HG03064 (cell line): ENCODE results near the gene LARGE2.

Source experiments
- ATAC-seq: cut with Tn5 transposase; IDR thresholded peaks from one replicate; pipeline ENCODE4 v1.9.1; 2021; ENCODE audit warnings: low read depth; ENCODE audit not compliant: unreplicated experiment

LARGE2 gene

DNA sequence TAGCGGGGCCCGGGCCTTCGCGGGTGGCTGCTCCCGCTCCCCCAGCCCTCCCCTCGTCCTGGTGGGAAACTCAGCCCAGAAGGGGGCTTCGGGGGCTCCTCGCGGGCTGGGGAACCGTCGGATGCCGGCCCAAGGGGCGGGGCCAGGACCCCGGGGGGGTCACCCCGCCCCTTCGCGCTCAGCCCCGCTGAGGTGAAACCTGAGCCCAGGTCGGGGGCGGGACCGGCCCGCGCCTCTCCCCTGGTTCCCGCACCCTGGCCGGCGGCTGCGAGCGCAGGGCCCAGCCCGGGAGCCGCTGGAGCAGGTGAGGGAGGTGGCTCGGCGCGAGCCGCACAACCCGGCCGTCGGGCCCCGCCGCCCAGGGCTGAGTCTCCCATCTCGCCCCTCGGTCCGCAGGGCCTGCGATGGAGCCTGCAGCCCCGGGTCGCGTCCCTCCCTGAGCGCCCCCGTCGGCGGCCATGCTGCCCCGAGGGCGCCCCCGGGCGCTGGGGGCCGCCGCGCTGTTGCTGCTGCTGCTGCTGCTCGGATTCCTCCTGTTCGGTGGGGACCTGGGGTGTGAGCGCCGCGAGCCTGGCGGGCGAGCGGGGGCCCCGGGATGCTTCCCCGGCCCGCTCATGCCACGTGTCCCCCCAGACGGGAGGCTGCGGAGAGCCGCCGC lies at the start of gene LARGE2:
Gene LARGE2 (plus strand): TSS at position 232 of the 658 bp plus-strand sequence. CDS start 227 bp downstream, at position 459.
- ATAC-seq: no peak

- no peak for ATAC-seq
Observed at GRCh38 chr11:45876401-45876800, 46.1 kb upstream of the LARGE2 start.

DNA sequence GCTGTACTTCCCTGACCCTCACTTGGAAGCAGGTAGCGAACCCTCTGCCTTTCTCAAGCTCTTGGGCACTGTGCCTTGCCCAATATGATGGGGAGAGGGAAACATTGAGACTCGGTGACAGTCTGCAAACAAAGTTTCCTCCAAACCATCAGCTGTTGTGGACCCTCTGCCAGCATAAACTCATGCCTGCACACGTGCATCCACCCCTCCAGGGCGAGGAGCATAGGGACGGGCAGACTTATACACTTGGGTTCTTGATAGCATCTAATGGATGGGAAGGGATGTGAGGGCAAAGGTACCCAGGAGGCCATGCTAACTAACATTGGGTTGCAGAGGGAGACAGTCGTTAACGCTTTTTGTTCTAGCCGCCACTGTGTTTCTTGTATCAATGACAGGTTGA lies 45.2 kb upstream of the LARGE2 start:
- ATAC-seq: no peak

GRCh38 chr11:45877845-45878244 lies 44.6 kb upstream of the LARGE2 start:
- no peak for ATAC-seq

DNA sequence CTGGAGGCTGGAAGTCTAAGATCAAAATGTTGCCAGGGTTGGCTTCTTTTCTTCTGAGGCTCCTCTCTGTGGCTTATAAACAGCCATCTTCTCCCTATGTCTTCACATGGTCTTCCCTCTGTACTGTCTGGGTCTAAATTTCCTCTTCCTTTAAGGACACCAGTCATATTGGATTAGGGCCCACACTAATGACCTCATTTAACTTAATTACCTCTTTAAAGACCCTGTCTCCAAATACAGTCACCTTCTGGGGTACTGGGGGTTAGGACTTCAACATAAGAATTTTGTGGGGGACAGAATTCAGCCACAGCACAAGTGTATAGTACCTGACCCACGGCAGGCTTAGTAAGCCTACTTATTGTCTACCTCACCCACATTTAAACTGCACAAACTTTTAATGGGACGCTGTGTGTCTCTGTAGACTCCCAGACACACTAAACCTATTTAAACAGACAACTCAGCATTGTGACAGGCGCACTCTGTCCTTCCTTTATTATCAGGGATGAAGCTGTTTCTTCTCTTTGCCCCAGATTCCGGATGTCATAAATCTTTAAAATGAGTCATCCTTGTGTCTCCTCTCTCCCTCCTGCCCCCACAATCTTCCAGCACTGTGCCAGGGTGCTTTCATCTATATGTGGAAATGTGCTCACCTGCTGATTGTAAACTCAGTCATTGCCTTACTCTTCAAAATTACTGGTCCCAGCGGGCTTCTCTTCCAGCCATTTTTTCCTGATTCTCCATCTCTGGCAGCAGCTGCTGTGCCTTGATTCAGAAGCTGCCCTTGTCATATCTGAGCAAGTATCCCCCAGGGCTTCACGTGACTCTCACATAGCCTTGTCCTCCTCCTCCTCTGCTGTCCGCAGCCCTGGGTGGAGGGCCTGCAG lies 42.4 kb upstream of the LARGE2 start:
- ATAC-seq: no peak

DNA sequence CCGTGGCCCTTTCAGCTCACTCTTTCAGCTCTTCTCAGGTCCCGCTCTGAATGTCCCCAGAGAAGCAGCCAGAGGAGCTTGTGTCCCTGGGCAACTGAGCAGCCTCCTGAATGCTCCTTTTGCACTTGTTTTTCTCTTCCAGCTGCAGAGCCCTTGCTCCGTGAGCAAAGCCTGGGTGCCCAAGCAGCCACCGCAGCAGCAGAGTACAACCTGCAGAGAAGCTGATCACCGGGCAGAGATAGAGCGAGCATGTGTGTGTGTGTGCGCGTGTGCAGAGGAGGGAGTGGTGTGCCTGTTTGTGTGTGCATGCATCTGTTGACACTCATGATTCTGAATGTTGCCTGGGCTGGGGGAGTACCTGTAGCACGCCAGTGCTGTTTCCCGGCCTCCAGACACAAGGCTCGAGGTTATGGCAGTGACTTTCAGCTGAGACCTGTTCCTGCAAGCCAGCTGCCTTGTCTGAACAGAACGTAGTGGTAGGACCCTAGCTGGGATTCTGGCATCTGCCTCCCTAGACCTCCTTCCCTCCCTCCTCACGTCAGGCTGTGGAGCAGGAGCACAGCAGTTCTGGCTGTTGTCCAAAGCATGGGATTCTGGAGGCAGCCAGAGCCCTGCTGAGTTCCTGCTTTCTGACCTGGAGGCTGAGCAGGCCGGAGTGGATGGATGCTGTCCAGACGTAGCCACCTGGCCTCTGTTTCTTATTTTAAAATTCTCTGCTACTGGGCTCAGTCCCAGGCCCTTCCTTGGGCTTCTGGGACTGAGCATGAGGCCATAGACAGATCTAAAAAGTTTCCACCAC lies 41.5 kb upstream of the LARGE2 start:
- no peak for ATAC-seq

DNA sequence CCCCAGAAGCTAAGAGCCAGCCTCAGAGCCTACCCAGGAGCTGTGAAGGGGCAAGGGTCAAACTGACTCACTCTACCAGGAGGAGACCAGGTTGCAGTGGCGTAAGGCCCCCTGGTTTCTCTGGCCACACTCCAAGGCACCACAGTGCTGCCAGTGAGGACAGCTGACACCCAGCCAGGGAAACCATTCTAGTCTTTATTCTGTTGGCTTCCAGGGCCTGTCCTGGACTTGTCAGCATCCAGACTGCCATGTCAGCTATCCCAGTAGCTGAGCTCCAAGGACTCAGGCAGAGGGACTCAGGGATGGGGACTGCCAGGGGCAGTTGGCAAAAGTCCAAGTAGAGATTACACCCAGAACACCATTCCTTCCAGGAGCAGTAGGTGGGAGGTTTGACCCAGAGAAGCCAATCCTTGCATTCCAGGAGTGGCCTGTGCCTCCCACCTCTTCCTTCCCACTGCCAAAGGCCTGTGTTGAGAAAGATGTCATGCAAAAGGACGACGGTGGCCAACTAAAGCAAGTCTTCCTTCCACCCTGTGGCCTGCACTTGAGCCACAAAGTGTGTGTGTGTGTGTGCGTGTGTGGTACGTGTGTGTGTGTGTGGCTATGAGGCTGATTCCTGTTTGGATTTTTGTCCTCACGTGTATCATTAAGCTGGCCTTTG lies 40.6 kb upstream of the LARGE2 start:
- ATAC-seq: no peak

DNA sequence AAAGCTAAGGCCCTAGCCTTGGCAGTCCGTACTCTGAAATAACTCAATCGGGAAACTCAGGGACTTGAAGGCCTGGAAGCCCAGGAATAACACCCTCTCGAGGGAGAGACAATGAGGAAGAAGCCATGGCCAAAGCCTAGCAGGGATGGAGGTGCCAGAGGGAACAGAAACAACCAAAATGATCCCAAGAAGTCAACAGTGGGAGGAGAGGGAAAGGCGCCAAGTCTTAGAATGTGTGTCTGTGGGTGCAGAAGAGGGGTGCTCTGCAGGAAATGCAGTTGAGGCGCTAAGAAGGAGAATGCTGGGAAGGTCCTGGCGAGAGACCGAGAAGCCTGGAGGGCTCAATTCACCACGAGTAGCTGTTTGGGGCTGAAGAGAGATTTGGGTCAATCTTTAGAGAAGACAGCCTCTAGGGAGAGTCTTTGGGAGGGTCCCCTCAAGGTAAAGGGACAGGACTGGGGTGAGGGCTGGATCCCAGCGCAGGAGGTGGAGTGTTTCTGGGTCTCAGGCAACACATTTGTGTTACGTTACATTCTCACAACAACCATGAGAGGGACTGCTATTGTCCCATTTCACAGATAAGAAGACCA lies 37.8 kb upstream of the LARGE2 start:
- ATAC-seq: no peak

DNA sequence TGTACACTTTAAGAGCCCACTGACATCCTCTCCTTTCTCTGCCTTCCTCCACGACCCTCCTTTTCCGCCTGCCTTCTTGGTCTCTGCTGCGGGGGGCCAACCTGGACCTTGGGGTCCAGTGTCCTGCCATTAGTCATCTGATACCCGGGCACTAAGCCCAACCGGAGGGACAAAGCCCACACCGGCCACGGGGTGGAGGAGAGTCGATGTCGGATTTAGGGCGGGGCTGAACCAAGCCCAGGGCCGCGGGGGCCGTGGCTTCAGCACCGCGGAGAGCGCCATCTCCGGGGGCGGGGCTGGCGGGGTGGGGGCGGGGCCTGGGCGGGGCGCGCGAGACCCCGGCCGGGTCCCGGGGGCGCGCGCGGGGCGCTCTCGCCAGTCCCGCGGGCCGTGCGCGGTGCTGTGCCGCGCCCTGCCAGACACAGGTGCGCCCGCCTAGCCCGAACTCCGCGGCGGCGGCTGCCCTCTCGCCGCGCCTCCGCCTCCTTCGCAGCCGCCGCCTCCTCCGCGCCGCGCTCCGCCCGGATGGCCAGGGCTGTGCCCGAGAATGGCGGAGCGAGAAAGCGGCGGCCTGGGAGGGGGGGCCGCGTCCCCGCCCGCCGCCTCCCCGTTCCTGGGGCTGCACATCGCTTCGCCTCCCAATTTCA lies 37.1 kb upstream of the LARGE2 start, which contains the start of gene MAPK8IP1:
Gene MAPK8IP1 (plus strand): TSS at position 378 of the 647 bp plus-strand sequence. CDS start 170 bp downstream, at position 548.
- ATAC-seq: peak; percentile 63

DNA sequence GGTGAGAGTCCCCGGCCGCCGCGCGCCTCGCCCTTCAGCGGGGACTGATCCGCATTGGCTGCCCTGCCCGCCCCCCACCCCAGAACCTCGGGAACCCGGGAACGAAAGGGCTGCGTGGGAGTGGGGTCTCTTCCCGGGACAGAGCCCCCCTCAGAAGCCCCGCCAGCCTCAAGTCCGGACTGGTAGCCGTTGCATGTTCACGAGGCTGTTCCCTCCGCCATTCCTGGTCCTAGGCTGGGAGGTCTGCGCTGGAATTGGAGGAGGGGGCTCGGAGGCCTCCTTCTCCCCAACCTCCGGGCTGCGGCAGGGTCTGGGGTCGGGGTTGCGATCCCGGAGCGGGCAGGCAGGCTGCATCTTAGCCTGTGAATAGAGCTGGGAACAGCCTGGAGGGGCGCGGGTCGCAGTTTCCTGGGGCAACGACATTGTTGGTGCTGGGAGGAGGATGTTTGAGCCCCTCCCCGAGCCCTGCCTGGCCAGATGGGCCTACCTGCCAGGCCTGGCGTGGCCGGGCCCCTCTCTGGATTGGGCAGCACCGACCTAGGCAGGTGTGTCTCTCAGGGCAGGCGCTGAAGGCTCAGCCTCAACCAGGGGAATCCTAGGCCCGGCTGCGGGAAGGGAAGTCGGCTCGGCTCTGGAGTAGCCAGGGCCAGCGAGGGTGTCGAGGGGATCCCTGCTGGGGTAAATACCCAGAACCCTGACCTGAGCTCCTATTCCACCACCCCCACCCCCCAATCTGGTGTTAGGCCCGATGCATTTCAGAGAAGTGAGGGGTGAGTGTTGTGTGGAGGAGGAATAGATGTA lies 36.3 kb upstream of the LARGE2 start:
- ATAC-seq: no peak

GRCh38 chr11:45886816-45887520 lies 35.5 kb upstream of the LARGE2 start:
- no peak for ATAC-seq

GRCh38 chr11:45887587-45887986 lies 34.9 kb upstream of the LARGE2 start:
- no peak for ATAC-seq

- ATAC-seq: no peak
Observed at GRCh38 chr11:45889555-45889954, 32.9 kb upstream of the LARGE2 start.

DNA sequence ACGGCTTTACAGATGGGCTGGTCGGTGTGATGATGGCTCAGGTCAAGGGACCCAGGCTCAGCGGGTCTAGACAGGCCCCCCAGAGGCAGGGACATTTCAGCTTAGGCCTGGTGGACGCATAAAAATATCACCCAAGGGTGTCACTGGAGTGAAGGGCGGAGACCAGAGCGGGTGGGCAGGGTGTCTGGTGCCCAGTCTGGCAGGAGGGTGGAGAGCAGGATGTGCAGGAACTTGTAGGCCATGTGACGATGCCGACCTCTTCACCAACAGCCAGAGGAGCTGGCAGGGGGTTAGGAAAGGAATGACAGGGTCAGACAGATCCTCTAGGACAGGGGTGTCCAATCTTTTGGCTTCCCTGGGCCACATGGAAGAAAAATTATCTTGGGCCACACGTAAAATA lies 32.5 kb upstream of the LARGE2 start:
- no peak for ATAC-seq

DNA sequence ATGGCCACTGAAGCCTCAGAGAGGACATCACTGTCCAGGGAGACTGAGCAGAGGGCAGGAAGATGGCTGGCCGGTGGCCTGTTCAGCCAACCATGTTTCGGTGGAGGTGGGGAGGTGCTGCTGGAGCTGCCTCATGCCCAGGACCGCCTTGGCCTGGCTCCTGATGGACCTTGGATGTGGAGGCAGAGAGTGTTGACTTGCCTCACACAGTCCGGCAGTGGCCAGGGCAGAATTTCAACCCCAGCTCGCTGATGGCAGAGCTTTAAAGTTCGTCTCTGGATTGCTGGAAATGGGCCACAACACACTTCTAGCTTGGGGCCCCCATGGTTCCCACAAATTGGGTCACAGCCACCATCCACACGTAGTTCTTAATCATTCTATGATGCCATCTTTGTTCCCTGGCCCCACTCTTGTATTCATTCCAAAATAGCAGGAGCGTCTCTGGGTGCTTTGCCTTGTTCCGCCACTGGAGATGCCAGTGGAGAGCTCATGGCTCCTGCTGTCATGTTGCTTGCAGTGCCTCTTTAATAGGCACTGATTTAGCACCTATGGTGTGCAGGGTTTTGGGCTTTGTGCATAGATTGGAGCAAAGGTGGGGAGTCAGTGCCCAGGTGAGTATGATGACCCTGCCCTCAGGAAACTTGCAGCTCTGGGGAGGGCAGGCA lies 31.4 kb upstream of the LARGE2 start:
- ATAC-seq: no peak

DNA sequence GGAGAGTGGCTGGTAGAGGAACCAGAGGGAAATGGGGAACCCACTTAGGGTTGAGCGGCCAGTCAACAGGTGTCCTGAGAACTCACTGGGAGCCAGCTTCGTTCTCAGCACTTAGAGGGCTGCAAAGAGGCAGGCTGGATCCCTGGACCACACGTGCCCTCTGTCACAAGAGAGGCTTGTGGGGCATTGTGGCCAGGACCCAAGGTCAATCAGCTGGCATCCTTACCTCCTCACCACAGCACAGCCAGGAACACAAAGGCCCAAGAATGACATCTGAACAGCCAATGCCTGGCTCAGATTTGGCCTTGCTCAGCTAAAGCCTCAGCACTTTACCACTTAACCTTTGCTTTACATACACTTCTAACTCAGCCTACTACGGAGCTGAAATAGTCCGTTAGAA lies 29.6 kb upstream of the LARGE2 start:
- ATAC-seq: no peak

GRCh38 chr11:45894555-45895247 lies 27.8 kb upstream of the LARGE2 start:
- ATAC-seq: no peak
